Measurements from ENCODE around the gene WDFY2.

WDFY2 gene

GRCh38 chr13:51601601-51602565 lies 17.6 kb downstream of the WDFY2 start:
- no peak for DNase-seq

GRCh38 chr13:51603716-51604115 lies 19.5 kb downstream of the WDFY2 start:
- no peak for DNase-seq

GRCh38 chr13:51605698-51606097 lies 21.4 kb downstream of the WDFY2 start:
- no peak for DNase-seq

GRCh38 chr13:51607165-51607564 lies 22.9 kb downstream of the WDFY2 start:
- DNase-seq = no peak

- DNase-seq = no peak
These were observed 24.7 kb downstream of the WDFY2 start for GRCh38 chr13:51608857-51609406.

GRCh38 chr13:51612867-51613266 lies 28.6 kb downstream of the WDFY2 start:
- no peak for DNase-seq

- no peak for DNase-seq
These were observed 29.3 kb downstream of the WDFY2 start for GRCh38 chr13:51613535-51613934.

- peak; percentile 63 for DNase-seq
These were observed 30.1 kb downstream of the WDFY2 start for GRCh38 chr13:51614350-51614786.

- no peak for DNase-seq
These were observed 34.4 kb downstream of the WDFY2 start for GRCh38 chr13:51618626-51619025.

GRCh38 chr13:51619614-51620013 lies 35.4 kb downstream of the WDFY2 start:
- no peak for DNase-seq

- no peak for DNase-seq
These were observed 36.1 kb downstream of the WDFY2 start for GRCh38 chr13:51620165-51620983.

GRCh38 chr13:51621602-51622001 lies 37.3 kb downstream of the WDFY2 start:
- no peak for DNase-seq

- DNase-seq = no peak
These were observed 39.2 kb downstream of the WDFY2 start for GRCh38 chr13:51623473-51623872.

- no peak for DNase-seq
These were observed 39.9 kb downstream of the WDFY2 start for GRCh38 chr13:51624207-51624606.

GRCh38 chr13:51624695-51625345 lies 40.6 kb downstream of the WDFY2 start:
- DNase-seq = no peak

GRCh38 chr13:51625555-51626345 lies 41.5 kb downstream of the WDFY2 start:
- no peak for DNase-seq

- no peak for DNase-seq
These were observed 42.5 kb downstream of the WDFY2 start for GRCh38 chr13:51626749-51627148.

- no peak for DNase-seq
These were observed 44.0 kb downstream of the WDFY2 start for GRCh38 chr13:51628059-51628852.

GRCh38 chr13:51629491-51630287 lies 45.4 kb downstream of the WDFY2 start:
- no peak for DNase-seq

- no peak for DNase-seq
These were observed 46.0 kb downstream of the WDFY2 start for GRCh38 chr13:51630288-51630615.
